ENCODE results near the gene FAT1. TPM values are rescaled to one million over a fixed set of nuclear protein-coding genes. Genes with fewer than 3 reads are reported as not detected.

FAT1 gene
- polyA plus RNA-seq, 1 donor from 2014 or later: 19.8 TPM

DNA sequence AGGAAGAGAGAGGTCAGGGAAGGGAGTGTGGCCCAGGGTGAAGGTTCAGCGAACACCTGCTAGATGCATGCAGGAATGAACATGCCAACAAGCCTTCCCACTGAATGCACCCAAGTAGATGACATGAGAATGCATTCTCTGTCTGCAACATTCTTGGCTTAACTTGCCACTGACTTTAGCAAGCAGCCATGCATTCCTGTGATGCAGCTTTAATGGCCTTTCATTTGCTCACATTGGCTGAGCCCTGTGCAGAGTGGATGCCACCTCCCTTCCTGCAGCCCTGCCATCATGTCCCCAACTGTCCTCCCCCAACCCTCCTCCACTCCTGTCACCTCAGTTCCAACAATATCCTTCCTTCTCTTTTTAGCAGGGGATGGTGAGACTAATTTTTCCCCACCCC is 143.0 kb downstream of the FAT1 start:
- Histone ChIP-seq H2AFZ (ENCODE audit: low read depth, low read length) (no peak overlapping the region), H3K27ac (ENCODE audit: low read length) (no peak overlapping the region), H3F3A (ENCODE audit: insufficient read depth, low read length, poor library complexity, severe bottlenecking) (no peaks in the 10 kb centered on the region), H3K79me2 (replicated peaks; ENCODE audit: insufficient read depth, low read length) (no peaks in the 10 kb centered on the region), H3K4me3 (ENCODE audit: low read length) (no peak overlapping the region), H3K9me2 (ENCODE audit: insufficient read depth, low read length) (no peaks in the 10 kb centered on the region), H3K36me3 (ENCODE audit: insufficient read depth, low read length) (no peaks in the 10 kb centered on the region), H3K27me3 (ENCODE audit: insufficient read depth, low read depth, low read length) (no peaks in the 10 kb centered on the region), H3K9me3 (ENCODE audit: low read length) (no peaks in the 10 kb centered on the region), H3K4me2 (ENCODE audit: low read length) (no peak overlapping the region), H3K9ac (ENCODE audit: low read length) (no peak overlapping the region), H4K20me1 (ENCODE audit: insufficient read depth) (no peaks in the 10 kb centered on the region)
- TF ChIP-seq TAF1 (IDR thresholded peaks at IDR 0.05; ENCODE audit: low read depth): no peak
- TF ChIP-seq, protein P1, sequence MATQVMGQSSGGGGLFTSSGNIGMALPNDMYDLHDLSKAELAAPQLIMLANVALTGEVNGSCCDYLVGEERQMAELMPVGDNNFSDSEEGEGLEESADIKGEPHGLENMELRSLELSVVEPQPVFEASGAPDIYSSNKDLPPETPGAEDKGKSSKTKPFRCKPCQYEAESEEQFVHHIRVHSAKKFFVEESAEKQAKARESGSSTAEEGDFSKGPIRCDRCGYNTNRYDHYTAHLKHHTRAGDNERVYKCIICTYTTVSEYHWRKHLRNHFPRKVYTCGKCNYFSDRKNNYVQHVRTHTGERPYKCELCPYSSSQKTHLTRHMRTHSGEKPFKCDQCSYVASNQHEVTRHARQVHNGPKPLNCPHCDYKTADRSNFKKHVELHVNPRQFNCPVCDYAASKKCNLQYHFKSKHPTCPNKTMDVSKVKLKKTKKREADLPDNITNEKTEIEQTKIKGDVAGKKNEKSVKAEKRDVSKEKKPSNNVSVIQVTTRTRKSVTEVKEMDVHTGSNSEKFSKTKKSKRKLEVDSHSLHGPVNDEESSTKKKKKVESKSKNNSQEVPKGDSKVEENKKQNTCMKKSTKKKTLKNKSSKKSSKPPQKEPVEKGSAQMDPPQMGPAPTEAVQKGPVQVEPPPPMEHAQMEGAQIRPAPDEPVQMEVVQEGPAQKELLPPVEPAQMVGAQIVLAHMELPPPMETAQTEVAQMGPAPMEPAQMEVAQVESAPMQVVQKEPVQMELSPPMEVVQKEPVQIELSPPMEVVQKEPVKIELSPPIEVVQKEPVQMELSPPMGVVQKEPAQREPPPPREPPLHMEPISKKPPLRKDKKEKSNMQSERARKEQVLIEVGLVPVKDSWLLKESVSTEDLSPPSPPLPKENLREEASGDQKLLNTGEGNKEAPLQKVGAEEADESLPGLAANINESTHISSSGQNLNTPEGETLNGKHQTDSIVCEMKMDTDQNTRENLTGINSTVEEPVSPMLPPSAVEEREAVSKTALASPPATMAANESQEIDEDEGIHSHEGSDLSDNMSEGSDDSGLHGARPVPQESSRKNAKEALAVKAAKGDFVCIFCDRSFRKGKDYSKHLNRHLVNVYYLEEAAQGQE (IDR thresholded peaks at IDR 0.05; ENCODE audit: borderline replicate concordance): no peak
- TF ChIP-seq SMC3 (conservative IDR thresholded peaks at IDR 0.05; ENCODE audit: poor library complexity): no peak
- TF ChIP-seq EP300 (conservative IDR thresholded peaks at IDR 0.05; ENCODE audit: poor library complexity, severe bottlenecking): no peak
- no peak for TF ChIP-seq MXI1 (conservative IDR thresholded peaks at IDR 0.05; ENCODE audit: poor library complexity, severe bottlenecking)
- no peak for TF ChIP-seq RAD21 (conservative IDR thresholded peaks at IDR 0.05)
- TF ChIP-seq EZH2 (IDR thresholded peaks at IDR 0.05; ENCODE audit: borderline replicate concordance, insufficient read depth, low read length, poor library complexity, severe bottlenecking): no peak

DNA sequence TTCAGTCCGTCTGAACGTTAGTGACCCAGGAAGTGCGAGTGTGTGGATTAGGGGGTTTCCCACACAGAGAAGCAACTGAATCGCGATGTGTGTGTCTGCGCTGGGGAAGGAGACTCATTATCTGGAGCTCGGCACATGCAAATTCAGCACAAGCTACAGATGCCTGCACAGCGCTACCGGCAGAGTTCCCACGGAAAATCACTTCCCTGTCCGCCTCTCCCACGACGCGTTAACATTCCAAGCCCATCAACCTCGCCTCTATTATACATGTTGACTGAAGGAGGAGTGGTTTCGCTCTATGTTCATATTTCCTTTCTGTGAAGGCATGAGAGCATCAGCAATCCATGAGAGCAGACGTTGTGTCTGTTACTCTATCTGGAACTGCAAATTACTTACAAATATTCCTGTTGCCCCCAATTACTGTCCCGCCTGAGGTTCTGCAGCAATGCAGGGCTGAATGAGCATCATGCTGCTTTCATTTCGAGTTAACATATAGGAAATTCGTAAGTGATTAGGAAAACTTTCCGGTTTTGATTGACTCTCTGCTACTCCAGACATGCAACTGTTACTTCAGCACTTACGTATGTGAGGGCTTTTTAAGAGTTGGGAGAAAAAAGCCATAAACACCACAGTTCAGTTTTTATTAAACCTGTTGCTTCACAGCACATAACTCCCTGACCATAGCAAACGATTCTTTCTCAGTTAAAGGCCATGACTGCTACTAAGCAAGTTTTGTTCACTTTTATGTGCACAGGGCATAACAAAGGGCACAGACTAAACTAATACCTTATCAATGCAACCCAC is 153.3 kb downstream of the FAT1 start:
- Histone ChIP-seq H3K9ac (ENCODE audit: low read length) (no peak overlapping the region), H3K27me3 (ENCODE audit: insufficient read depth, low read depth, low read length) (no peaks in the 10 kb centered on the region), H3K4me2 (ENCODE audit: low read length) (no peak overlapping the region), H3K79me2 (replicated peaks; ENCODE audit: insufficient read depth, low read length) (no peaks in the 10 kb centered on the region), H3K4me3 (ENCODE audit: low read length) (peak overlapping the region; percentile 26), H3K36me3 (ENCODE audit: insufficient read depth, low read length) (no peaks in the 10 kb centered on the region), H2AFZ (ENCODE audit: low read depth, low read length) (no peak overlapping the region), H3K9me3 (ENCODE audit: low read length) (no peaks in the 10 kb centered on the region), H3K27ac (ENCODE audit: low read length) (no peak overlapping the region), H4K20me1 (ENCODE audit: insufficient read depth) (no peaks in the 10 kb centered on the region), H3K9me2 (ENCODE audit: insufficient read depth, low read length) (no peaks in the 10 kb centered on the region), H3F3A (ENCODE audit: insufficient read depth, low read length, poor library complexity, severe bottlenecking) (no peaks in the 10 kb centered on the region)
- TF ChIP-seq, protein P1 (IDR thresholded peaks at IDR 0.05; ENCODE audit: borderline replicate concordance): peak; percentile 99
- TF ChIP-seq POLR2AphosphoS5 (IDR thresholded peaks at IDR 0.05): peak; percentile 40
- no peak for TF ChIP-seq EP300 (conservative IDR thresholded peaks at IDR 0.05; ENCODE audit: poor library complexity, severe bottlenecking)
- no peak for TF ChIP-seq EZH2 (IDR thresholded peaks at IDR 0.05; ENCODE audit: borderline replicate concordance, insufficient read depth, low read length, poor library complexity, severe bottlenecking)
- TF ChIP-seq MXI1 (conservative IDR thresholded peaks at IDR 0.05; ENCODE audit: poor library complexity, severe bottlenecking): no peak

Data from neural cell (in vitro differentiated cells).